GF-D8 (cell line): ENCODE measurements around the gene ARHGAP10.
"Not testable (repeated sequence)": the region's sequence is repeated elsewhere in the genome, so short reads cannot be mapped to it uniquely, and the experiment has no call there.

Experiments used
- DNase-seq: peaks from one replicate; lab custom pipeline; 2025; lab: John Stamatoyannopoulos, UW

Gene ARHGAP10

DNA sequence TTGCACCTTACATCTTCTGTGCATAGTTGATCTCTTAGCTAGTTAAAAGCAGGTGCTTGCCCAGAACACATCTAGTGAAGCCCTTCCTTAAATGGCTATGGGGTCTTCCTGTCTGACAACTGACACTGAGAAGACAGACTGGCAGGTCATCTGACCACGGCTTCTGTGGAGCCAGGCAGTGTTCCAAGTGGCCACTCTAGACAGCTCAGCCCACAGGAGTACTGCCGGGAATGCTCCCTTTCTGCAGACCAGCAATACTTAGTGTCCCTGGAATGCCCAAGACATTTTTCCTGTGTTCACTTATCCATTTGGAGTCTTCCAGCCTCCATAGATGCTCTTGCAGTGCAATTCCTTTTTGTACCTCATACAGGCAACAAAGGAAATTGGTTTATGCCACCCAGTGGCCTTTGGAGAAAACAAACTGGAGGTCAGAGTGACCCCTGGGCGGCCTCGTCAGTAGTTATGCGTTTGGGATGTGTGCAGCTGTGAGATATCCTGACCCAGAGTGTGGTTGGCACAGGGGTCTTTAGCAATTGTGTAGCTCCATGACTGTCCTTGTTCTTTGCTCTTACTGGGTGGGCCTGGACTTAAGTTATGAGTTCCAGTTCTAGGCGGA lies 335.5 kb downstream of the ARHGAP10 start:
- DNase-seq = no peak

DNA sequence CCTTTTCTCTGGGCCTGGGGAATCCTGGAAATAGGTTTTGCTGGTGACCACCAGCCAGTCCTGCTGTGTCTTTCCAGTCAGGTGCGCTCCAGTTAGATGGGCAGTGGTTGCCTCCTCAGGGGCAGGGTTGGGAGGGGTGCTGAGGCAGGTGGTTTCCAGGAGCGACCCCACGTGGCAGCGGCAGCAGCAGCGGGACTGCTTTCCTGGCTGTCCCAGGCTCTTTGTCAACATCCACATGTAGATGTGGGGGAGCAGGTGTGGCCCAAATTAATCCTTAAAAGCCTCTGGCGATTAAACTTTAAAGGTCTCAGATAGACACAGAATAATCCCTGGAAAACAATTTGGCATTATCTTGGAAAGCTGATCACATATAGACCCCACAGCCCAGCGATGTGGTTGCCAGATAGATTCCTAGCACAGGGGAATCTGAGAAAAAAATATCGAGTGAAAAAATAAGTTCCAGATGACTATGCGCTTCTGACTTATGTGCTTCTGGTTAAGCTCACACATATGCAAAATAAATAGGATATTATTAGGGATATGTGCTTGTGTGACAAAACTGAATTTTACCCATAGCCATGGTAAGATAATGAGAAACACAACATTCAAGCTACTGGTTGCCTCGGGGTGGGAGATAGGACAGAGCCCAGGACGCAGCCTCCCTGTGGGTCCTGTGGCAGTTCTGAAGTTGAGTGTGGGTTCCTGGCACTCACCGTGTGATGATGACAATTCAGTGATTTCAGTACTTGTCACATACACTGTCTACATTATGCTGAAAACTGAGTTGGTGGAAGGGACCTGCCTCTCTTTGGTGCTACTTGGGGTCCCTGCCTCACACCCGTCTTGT lies 336.4 kb downstream of the ARHGAP10 start:
- no peak for DNase-seq

DNA sequence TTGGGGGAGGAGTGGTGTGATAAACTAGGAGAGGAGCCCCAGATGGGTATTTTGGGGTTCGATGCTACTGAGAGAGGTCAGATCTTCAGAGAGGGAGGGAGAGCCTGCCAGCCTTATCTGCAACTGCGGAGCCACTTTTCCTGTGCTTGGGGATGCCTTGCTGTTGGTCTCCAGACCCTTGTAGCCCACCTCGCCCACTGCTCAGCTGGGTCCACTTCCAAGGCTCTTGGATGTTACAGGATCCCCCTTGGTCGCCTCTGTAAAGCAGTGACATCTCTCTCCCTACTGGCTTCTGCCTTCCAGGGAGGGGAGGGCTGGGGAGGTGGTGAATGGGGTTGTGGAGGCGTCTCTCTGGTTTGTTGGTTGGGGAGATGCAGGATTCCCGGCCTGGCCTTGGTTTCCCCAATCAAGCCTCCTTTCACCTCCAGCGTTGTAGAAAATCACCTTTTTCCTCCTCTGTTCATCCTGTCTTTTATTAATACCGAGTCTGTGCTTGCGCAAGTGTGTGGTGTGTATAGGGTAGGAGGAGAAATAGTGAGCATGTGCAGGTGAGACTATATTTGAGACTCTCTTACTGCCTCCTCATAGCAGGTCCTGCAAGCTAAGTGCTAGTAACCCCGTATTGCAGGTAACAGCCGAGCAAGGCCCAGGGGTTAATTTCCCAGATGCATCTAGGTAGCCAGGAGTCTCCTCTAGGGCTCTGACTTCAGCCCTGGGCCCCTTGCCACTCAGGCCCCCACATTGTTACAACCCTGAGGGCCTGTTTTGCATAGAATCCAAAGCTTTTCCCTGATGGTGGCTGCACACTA lies 337.4 kb downstream of the ARHGAP10 start:
- no peak for DNase-seq

- no peak for DNase-seq
Measured at GRCh38 chr4:148069895-148070178, 337.9 kb downstream of the ARHGAP10 start.

- no peak for DNase-seq
Measured at GRCh38 chr4:148071009-148071408, 339.1 kb downstream of the ARHGAP10 start.

GRCh38 chr4:148072789-148073188 lies 340.9 kb downstream of the ARHGAP10 start:
- no peak for DNase-seq

DNA sequence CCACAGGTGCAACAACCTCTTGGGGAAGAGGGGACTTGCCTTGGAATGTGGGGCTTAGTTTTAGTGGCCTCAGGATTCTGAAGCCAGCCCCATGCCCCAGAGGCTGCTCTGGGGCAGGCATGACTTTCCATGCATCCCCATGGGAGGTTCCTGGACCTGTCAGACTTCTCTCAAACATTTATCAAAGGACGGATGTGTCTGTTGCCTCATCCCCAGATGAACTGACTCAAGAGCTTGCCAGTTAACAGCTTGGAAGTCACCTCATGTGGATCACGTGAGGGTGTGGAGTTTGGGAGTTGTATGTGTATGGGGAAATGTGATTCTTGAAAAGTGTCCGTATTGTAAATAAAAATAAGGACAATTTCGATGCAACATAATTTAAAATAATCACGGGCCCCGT lies 341.5 kb downstream of the ARHGAP10 start:
- no peak for DNase-seq

DNA sequence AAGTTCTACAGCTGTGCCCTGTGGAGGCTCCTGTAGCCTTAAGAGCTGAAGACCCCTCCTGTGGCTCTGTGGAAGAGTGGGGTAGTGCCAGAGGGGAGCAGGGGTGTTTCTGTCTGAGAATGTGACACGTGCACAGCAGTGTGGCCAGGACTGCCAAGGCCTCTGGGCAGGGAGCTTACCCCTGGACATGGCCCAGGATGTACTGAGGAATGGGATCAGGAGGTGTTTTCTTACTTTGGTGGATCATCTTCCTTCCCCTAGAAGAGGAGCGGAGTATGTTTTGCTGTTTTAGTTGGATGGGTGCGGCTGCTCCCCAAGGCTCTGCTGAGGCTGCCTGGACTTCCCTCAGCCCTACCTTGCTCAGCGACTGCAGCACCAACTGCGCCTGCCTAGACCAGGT lies 342.6 kb downstream of the ARHGAP10 start:
- DNase-seq = no peak

DNA sequence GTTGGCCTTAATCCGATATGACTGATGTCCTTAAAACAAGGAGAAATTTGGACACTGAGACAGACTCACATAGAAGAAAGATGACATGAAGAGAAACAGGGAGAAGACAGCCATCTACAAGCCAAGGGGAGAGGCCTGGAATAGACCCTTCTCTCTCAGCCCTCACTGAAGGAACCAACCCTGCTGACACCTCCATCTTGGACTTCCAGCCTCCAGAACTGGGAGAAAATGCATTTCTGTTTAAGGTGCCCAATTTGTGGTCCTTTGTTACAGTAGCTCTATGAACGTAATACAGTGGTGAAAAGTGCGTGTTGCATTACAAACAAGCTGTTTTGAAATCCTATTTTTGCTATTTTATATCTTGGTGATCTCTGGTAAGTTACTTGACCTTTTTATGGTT lies 343.6 kb downstream of the ARHGAP10 start:
- no peak for DNase-seq

GRCh38 chr4:148076964-148077363 lies 345.1 kb downstream of the ARHGAP10 start:
- DNase-seq = no peak

DNA sequence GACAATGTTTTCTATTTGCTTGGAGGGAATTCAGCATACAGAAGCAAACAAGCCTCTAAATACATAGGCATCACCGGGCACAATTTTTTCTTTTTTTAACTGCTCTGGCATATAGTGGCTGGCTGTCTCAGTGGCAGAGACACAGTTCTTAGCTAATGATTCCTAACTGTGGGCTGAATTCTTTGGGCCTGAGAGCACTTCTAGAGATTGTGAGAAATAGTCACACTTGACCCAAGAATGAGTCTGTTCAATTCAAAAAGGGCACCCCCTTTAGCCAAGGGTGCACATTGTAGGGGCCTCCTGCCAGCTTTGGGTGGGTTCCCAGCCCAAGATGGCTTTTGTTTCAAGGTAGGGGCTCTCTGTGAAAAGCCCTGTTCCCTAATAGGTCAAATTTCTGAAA lies 345.7 kb downstream of the ARHGAP10 start:
- DNase-seq = no peak

GRCh38 chr4:148078061-148078460 lies 346.2 kb downstream of the ARHGAP10 start:
- no peak for DNase-seq

DNA sequence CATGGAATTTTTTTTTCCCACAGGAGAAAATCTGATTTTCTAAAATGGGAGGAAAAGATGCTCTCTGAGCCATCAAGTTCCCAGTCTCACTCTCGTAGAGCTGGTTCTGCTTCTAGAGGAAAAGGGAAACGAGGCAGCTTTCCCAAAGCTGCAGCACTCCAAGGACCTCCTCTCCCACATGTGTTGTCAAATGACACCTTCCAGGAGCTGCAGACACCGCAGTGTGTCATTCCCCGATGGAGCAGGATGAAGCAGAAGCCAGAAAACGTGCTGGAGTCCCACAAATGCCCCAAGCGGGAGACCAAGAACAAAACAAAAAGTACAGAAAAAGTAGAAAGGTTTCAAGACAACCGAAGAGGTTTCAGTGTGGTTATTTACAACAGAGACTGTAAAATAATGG lies 348.1 kb downstream of the ARHGAP10 start:
- no peak for DNase-seq

DNA sequence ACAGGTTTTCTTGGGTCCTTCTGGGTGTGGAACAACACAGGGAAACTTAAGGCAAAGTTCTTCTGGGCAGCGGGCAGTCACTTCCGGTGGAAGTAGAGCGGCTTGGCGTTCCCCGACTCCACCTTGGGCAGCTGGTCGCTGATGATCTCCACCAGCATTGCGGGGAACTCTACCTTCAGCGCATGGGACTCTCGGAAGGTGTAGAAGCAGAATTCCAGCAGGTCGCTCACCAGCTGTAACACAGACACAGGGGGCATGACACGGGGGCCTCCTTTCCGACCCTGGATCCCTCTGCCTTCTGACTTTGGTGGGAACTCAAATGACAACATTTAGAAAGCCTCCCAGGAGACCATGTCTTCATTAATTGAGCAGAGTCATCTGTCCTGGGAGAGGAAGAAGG lies 349.4 kb downstream of the ARHGAP10 start:
- no peak for DNase-seq

DNA sequence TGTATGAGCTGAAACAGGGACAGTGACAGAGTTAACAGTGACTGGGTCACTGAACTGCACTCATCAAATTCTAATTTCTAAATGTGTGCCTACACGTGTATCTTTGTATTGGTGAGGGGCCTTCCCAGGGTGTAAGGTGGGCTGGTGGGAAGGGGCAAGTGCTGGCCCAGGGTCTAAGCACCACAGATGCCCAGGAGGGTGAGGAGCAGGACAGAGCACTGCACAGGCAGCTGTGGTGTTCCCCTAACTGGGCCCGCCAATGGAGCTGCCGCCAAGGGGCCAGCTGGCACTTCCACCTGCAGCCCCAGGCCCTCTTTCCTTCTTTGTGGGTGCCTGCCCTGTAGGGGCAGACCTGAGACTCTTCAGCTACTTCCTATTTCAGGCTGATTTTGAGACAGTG lies 349.9 kb downstream of the ARHGAP10 start:
- DNase-seq = no peak

- not testable (repeated sequence) for DNase-seq
Measured at GRCh38 chr4:148083073-148083472, 351.2 kb downstream of the ARHGAP10 start.

GRCh38 chr4:148089624-148090023 lies 357.7 kb downstream of the ARHGAP10 start:
- no peak for DNase-seq

DNA sequence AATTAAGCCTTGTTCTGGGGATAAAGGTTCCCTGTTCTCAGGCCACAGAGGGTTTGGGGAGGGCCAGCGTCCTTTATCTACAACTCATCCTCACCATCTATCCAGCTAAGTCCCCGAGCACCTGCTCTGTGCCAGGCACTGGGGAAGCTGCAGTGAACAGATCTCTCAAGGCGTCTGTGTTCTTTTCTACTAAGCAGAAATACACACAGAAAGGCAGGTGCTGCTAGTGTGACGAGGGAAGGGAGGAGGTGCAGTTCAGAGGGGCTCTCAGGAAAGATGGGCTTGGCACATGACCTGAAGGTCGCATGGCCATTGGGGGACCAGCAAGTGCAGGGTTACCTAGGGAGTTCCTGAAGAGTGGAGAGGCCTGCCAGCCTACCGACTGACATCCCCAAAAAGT lies 358.1 kb downstream of the ARHGAP10 start:
- no peak for DNase-seq

- no peak for DNase-seq
Measured at GRCh38 chr4:148090503-148091476, 358.9 kb downstream of the ARHGAP10 start.

GRCh38 chr4:148091896-148092295 lies 360.0 kb downstream of the ARHGAP10 start:
- no peak for DNase-seq

GRCh38 chr4:148092316-148093014 lies 360.6 kb downstream of the ARHGAP10 start:
- no peak for DNase-seq
